Heart left ventricle (tissue), 16 donors: ENCODE measurements around the gene SF3B1. TPM values are rescaled to one million over a fixed set of nuclear protein-coding genes. Genes with fewer than 3 reads are reported as not detected.

Experiments used
- ATAC-seq, 4 donors: fragments of 200-7000 bp; cut with Tn5 transposase; one replicate each; pipeline ENCODE4 v1.9.1; 2020 to 2022; ENCODE audit warnings: moderate library complexity in 4 of 4, mild to moderate bottlenecking in 3 of 4, moderate number of reproducible peaks in 1 of 4
- DNase-seq, 5 donors: peaks; one replicate each; pipeline ENCODE4 v3.0.0-alpha.2; 2020
- H3K27ac ChIP-seq, 12 donors: fragments of 200-600 bp; sonication (generic) in 4 of 12; one replicate each; pipeline versions ENCODE4 v1.5.0 to v1.8.0; 2016 to 2022; ENCODE audit warnings: mild to moderate bottlenecking in 2 of 12
- H3K27me3 ChIP-seq, 9 donors: fragments of 200-600 bp; sonication (generic) in 2 of 9; one replicate each; pipeline versions ENCODE4 v1.5.1 to v1.8.0; 2016 to 2022; ENCODE audit warnings: mild to moderate bottlenecking in 3 of 9
- H3K36me3 ChIP-seq, 9 donors: fragments of 200-600 bp; sonication (generic) in 2 of 9; one replicate each; pipeline versions ENCODE4 v1.5.0 to v1.8.0; 2018 to 2022; ENCODE audit warnings: mild to moderate bottlenecking in 2 of 9
- H3K4me1 ChIP-seq, 12 donors: fragments of 200-600 bp; sonication (generic) in 4 of 12; one replicate each; pipeline versions ENCODE4 v1.5.0 to v1.8.0; 2016 to 2022; ENCODE audit warnings: mild to moderate bottlenecking in 3 of 12
- H3K4me3 ChIP-seq, 12 donors: fragments of 200-600 bp; sonication (generic) in 4 of 12; one replicate each; pipeline versions ENCODE4 v1.5.0 to v1.8.0; 2017 to 2022; ENCODE audit warnings: mild to moderate bottlenecking in 9 of 12, moderate library complexity in 4 of 12
- H3K9me3 ChIP-seq, 12 donors: fragments of 200-600 bp; sonication (generic) in 4 of 12; one replicate each; pipeline versions ENCODE4 v1.5.0 to v1.8.0; 2016 to 2022; ENCODE audit warnings: mild to moderate bottlenecking in 1 of 12
- POLR2A ChIP-seq, 2 donors: fragments of 450-650 bp; IDR thresholded peaks; one replicate each; pipeline ENCODE4 v1.6.1; 2017; ENCODE audit warnings: antibody characterized with exemption in 2 of 2, mild to moderate bottlenecking in 2 of 2, moderate library complexity in 2 of 2
- whole genome bisulfite sequencing, 4 donors: extraction: QIAGEN DNeasy Blood & Tissue Kit in 2 of 4; methylation state at CpG; one replicate each; pipeline versions ENCODE4 v1.1.5 to v1.1.7; 2013 to 2018; 5-methylcytosine and 5-hydroxymethylcytosine counted together
- intact Hi-C, 10 donors: fragments of 100-400 bp; cut with DNase I; formaldehyde crosslinking; loops; one replicate each; pipeline versions ENCODE4 v1.11.1 to v1.14.2; 2022
- polyA plus RNA-seq, 2 donors: library from polyadenylated mRNA; stranded (reverse); fragments of 200-250 nt; gene quantifications; one replicate each; pipeline ENCODE4 v1.2.3, GENCODE V29; 2013
- total RNA-seq, 9 donors: library from RNA; depleted of rRNA in 2 of 9; stranded (reverse); fragments of >200 nt in 2 of 9; fragmentation: NEBNext Ultra II Directional in 3 of 9; extraction: Animal tissue kit (Norgen Biotek cat#: 25700) in 3 of 9; gene quantifications; one replicate each; pipeline versions ENCODE4 v1.1.0 to v1.2.4, GENCODE V29; 2016 to 2023
- TF ChIP-seq, protein P1 (sequence below), 12 donors: fragments of 200-600 bp; sonication (generic) in 4 of 12; IDR thresholded peaks; one replicate each; pipeline versions ENCODE4 v1.5.0 to v1.8.0; 2018 to 2022; ENCODE audit warnings: antibody characterized with exemption in 12 of 12, mild to moderate bottlenecking in 5 of 12
- donor health status: ischemic (EF 13 %, LVEDD 7.1; RV severe dilation, severe dysfunction).
- donor health status: healthy with polysubstance abuse.
- donor health status: DM: no; HTN: yes; CAD: no.
- donor health status: DM: no; HTN: no; CAD: no.
- donor health status: ischemic (EF 25% LVEDD 6.9; RV normal size, moderate dysfunction).
- donor health status: ischemic (EF 25% LVEDD 5.7; RV mildly dilated, moderate dysfunction).
- donor health status: healthy.
- donor health status: DM: yes; HTN: yes; CAD: no.
- donor health status: ischemic (EF 35%, LVEDD 5.7; RV mildly dilated, moderate dysfunction).
- donor health status: nonischemic (EF 11% LVEDD 7.7; RV severe dilation, severe dysfunction).
- donor health status: DM: yes; HTN: yes; CAD: no.
- donor health status: PGD.
- donor health status: ischemic (EF 29% LVEDD 5.4; RV normal size, mild dysfunction).
- donor health status: nonischemic (EF 23%, LVEDD 6.1; RV moderate dilation, normal function).

SF3B1 gene
- total and polyA plus RNA-seq, 11 donors, result 80.4 to 167 (median 132) TPM

DNA sequence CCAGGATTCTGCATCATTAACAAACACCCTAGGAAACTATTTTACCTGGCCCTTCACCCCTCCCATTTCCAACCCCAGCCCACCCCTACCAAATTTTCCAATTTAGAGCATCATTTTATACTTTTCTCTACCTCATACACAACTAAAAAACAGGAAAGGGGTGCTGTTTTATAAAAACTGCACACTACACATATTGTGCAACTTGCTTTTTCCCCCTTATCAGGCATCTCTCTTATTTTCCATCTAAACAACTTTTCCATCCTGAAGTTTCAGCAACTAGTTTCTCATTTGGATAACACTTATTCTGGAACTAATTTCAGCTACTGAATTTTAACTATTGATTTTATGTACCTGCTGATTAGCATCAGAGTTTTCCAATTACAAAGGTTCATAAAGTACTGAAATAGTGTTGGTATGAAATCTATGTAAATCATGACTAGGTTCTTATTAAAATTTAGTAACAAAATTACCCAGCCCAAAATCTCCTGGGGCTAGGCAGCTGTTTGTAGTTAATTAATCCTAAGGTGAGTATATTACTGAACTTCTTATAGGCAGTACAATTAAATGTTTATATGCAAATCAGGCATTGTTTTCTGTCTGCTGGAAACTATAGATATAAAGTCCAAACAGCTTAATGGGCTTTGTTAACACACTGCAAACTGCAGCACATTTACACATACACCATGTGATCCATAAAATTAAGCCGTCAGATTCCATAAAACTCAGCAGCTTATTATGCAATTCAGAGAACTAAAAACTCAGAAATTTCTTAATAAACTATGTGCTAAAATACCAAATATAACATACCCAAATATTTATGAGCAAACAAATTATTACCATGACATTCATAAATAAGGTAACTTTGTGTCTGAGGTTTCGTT is 7.9 kb downstream of the SF3B1 start:
- no peak overlapping the region for H3K27ac ChIP-seq
- intact Hi-C loops, result no loop called here
- no peak for DNase-seq

GRCh38 chr2:197425550-197425949 is 9.3 kb downstream of the SF3B1 start:
- WGBS, 4 donors, result 33 to 52% (median 36%) methylated on average over 7 of the region's 7 CpGs
- Histone ChIP-seq H3K4me3 (no peak overlapping the region), H3K4me1 (peaks cover 3 to 84% (median 67%) of the 10 kb centered on the region in 12 donors), H3K27ac (no peak overlapping the region), H3K36me3 (peaks cover 0 to 48% (median 39%) of the 10 kb centered on the region in 9 donors), H3K27me3 (no peaks in the 10 kb centered on the region), H3K9me3 (no peaks in the 10 kb centered on the region)
- intact Hi-C loops, result no loop called here
- TF ChIP-seq POLR2A (IDR thresholded peaks at IDR 0.05), result no peak
- TF ChIP-seq, protein P1, sequence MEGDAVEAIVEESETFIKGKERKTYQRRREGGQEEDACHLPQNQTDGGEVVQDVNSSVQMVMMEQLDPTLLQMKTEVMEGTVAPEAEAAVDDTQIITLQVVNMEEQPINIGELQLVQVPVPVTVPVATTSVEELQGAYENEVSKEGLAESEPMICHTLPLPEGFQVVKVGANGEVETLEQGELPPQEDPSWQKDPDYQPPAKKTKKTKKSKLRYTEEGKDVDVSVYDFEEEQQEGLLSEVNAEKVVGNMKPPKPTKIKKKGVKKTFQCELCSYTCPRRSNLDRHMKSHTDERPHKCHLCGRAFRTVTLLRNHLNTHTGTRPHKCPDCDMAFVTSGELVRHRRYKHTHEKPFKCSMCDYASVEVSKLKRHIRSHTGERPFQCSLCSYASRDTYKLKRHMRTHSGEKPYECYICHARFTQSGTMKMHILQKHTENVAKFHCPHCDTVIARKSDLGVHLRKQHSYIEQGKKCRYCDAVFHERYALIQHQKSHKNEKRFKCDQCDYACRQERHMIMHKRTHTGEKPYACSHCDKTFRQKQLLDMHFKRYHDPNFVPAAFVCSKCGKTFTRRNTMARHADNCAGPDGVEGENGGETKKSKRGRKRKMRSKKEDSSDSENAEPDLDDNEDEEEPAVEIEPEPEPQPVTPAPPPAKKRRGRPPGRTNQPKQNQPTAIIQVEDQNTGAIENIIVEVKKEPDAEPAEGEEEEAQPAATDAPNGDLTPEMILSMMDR (IDR thresholded peaks at IDR 0.05), result no peak
- ATAC-seq, result peak in 1 of 4 donors; percentile 20
- DNase-seq, result no peak

More for the DNA sequence above, 7.9 kb downstream of the SF3B1 start:
- H3K36me3 ChIP-seq, result peaks cover 0 to 34% (median 24%) of the 10 kb centered on the region in 9 donors
- no peaks in the 10 kb centered on the region for H3K9me3 ChIP-seq
- no peak for ATAC-seq
- peaks cover 10 to 89% (median 75%) of the 10 kb centered on the region in 12 donors for H3K4me1 ChIP-seq
- H3K27me3 ChIP-seq, result no peaks in the 10 kb centered on the region
- no peak overlapping the region for H3K4me3 ChIP-seq
- WGBS, 4 donors, result 73 to 77% (median 75%) methylated on average over 2 of the region's 2 CpGs
- TF ChIP-seq, protein P1 (IDR thresholded peaks at IDR 0.05), result no peak
- TF ChIP-seq POLR2A (IDR thresholded peaks at IDR 0.05), result no peak

- H3K36me3 ChIP-seq, result peaks cover 0 to 62% (median 54%) of the 10 kb centered on the region in 9 donors
- no peaks in the 10 kb centered on the region for H3K27me3 ChIP-seq
- H3K27ac ChIP-seq, result no peak overlapping the region
- H3K4me1 ChIP-seq, result peaks cover 0 to 70% (median 52%) of the 10 kb centered on the region in 12 donors
- TF ChIP-seq, protein P1 (IDR thresholded peaks at IDR 0.05), result no peak
- no peak for TF ChIP-seq POLR2A (IDR thresholded peaks at IDR 0.05)
- no peak for DNase-seq
- intact Hi-C loops, result no loop called here
- 85 to 97% (median 94%) methylated on average over 2 of the region's 2 CpGs for WGBS, 4 donors
- H3K9me3 ChIP-seq, result no peaks in the 10 kb centered on the region
- no peak overlapping the region for H3K4me3 ChIP-seq
- no peak for ATAC-seq
Observed at GRCh38 chr2:197423307-197423706, 11.5 kb downstream of the SF3B1 start.

DNA sequence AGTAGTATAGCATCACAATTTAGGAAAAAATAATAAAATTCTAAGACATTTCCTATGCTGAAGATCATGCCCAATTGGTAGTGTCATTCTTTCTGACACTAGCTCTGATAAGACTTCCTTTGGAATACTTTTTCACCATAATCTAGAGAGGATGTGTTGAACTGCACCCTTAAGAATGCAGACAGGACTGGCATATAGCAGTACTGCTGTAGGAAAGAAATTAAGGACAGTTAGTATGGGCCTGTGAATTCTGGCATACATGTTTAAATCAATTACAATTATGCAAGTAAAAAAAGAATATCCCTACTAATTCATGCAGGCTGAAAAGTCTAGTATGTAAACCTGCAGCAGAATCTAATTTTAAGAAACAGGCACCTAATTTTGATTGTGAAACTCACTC is 15.4 kb downstream of the SF3B1 start:
- intact Hi-C loops, result loop anchor here in 3 of 10 donors (10.0 kb wide), 4 partner anchors 45 to 355 kb away; partner anchors contain the start of gene HSPD1 (in 1 of the 3)
- H3K36me3 ChIP-seq, result peaks cover 4 to 97% (median 93%) of the 10 kb centered on the region in 9 donors
- no peak for TF ChIP-seq POLR2A (IDR thresholded peaks at IDR 0.05)
- TF ChIP-seq, protein P1 (IDR thresholded peaks at IDR 0.05), result no peak
- peak overlapping the region in 1 of 12 donors; percentile 28 for H3K27ac ChIP-seq
- no peaks in the 10 kb centered on the region for H3K27me3 ChIP-seq
- DNase-seq, result no peak
- H3K4me1 ChIP-seq, result peaks cover 0 to 33% (median 16%) of the 10 kb centered on the region in 12 donors
- ATAC-seq, result no peak
- H3K4me3 ChIP-seq, result no peak overlapping the region
- H3K9me3 ChIP-seq, result no peaks in the 10 kb centered on the region
